ENCODE measurements around the gene CALU. TPM values are rescaled to one million over a fixed set of nuclear protein-coding genes. Genes with fewer than 3 reads are reported as not detected.
A peak's percentile ranks its signal among the peaks of the same experiment; 100 is the strongest.

The CALU gene
- total and polyA plus RNA-seq, 4 experiments from 2014 or later = 18.4 to 24.2 (median 22.0) TPM

- H3K36me3 Mint-ChIP-seq = peaks cover 0 to 9% of the 10 kb centered on the region in 2 donors
Observed at GRCh38 chr7:128792471-128793180, 53.5 kb downstream of the CALU start.

GRCh38 chr7:128793181-128793547 lies 54.0 kb downstream of the CALU start:
- POLR2A ChIA-PET (ENCODE audit: partially characterized antibody) = no interaction called here
- intact Hi-C loops (cut with micrococcal nuclease) = no loop called here
- no peaks in the 10 kb centered on the region for H3K9me3 Mint-ChIP-seq
- H3K9me3 ChIP-seq (ENCODE audit: control insufficient read depth in 1 of 2, low read length in 2 of 2) = no peaks in the 10 kb centered on the region
- H3K27ac Mint-ChIP-seq = peak overlapping the region in 1 of 7 donors; percentile 53
- H3K27ac ChIP-seq (ENCODE audit: low read depth, low read length) = no peak overlapping the region
- H3K27me3 Mint-ChIP-seq = no peaks in the 10 kb centered on the region
- no peak overlapping the region for H3K4me3 ChIP-seq (ENCODE audit: low read length in 2 of 2)
- CTCF ChIA-PET (ENCODE audit: partially characterized antibody) = no interaction called here
- peak overlapping the region in 2 of 8 donors; percentile 32 to 66 for H3K4me3 Mint-ChIP-seq
- peaks cover 15% of the 10 kb centered on the region for H3K4me1 ChIP-seq (ENCODE audit: insufficient read depth, low read length)
- DNase-seq = no peak
- H3K36me3 ChIP-seq (ENCODE audit: insufficient read depth, low read length) = no peaks in the 10 kb centered on the region
- H3K36me3 Mint-ChIP-seq = peaks cover 0 to 9% of the 10 kb centered on the region in 2 donors
- peaks cover 6 to 23% (median 15%) of the 10 kb centered on the region in 4 donors for H3K4me1 Mint-ChIP-seq
- H3K27me3 ChIP-seq (ENCODE audit: insufficient read depth, low read length) = no peaks in the 10 kb centered on the region

More at GRCh38 chr7:128792471-128793180, 53.5 kb downstream of the CALU start:
- no peaks in the 10 kb centered on the region for H3K9me3 Mint-ChIP-seq
- CTCF ChIA-PET (ENCODE audit: partially characterized antibody) = no interaction called here
- Histone ChIP-seq H3K9me3 (ENCODE audit: control insufficient read depth in 1 of 2, low read length in 2 of 2) (no peaks in the 10 kb centered on the region), H3K4me1 (ENCODE audit: insufficient read depth, low read length) (peaks cover 15% of the 10 kb centered on the region), H3K27me3 (ENCODE audit: insufficient read depth, low read length) (no peaks in the 10 kb centered on the region), H3K4me3 (ENCODE audit: low read length in 2 of 2) (no peak overlapping the region), H3K27ac (ENCODE audit: low read depth, low read length) (no peak overlapping the region), H3K36me3 (ENCODE audit: insufficient read depth, low read length) (no peaks in the 10 kb centered on the region)
- no peak for DNase-seq
- intact Hi-C loops (cut with micrococcal nuclease) = no loop called here
- H3K4me3 Mint-ChIP-seq = peak overlapping the region; percentile 26 to 85 (median 60)
- no peaks in the 10 kb centered on the region for H3K27me3 Mint-ChIP-seq
- POLR2A ChIA-PET (ENCODE audit: partially characterized antibody) = interaction anchor here (2.0 kb wide), 1 partner anchor 70 kb away, joined by 8 read pairs; the partner anchor contains the start of gene ATP6V1F
- peaks cover 6 to 23% (median 16%) of the 10 kb centered on the region in 4 donors for H3K4me1 Mint-ChIP-seq
- H3K27ac Mint-ChIP-seq = peak overlapping the region in 4 of 7 donors; percentile 6 to 57 (median 42)

GRCh38 chr7:128794020-128794419 lies 54.9 kb downstream of the CALU start:
- Mint-ChIP-seq H3K4me3 (peak overlapping the region in 2 of 8 donors; percentile 23 to 39), H3K4me1 (peaks cover 6 to 23% (median 15%) of the 10 kb centered on the region in 4 donors), H3K27ac (peak overlapping the region in 3 of 7 donors; percentile 43 to 90 (median 50)), H3K27me3 (no peaks in the 10 kb centered on the region), H3K9me3 (no peaks in the 10 kb centered on the region), H3K36me3 (peaks cover 0 to 9% of the 10 kb centered on the region in 2 donors)
- Histone ChIP-seq H3K27me3 (ENCODE audit: insufficient read depth, low read length) (no peaks in the 10 kb centered on the region), H3K27ac (ENCODE audit: low read depth, low read length) (no peak overlapping the region), H3K36me3 (ENCODE audit: insufficient read depth, low read length) (no peaks in the 10 kb centered on the region), H3K4me1 (ENCODE audit: insufficient read depth, low read length) (peaks cover 15% of the 10 kb centered on the region), H3K9me3 (ENCODE audit: control insufficient read depth in 1 of 2, low read length in 2 of 2) (no peaks in the 10 kb centered on the region), H3K4me3 (ENCODE audit: low read length in 2 of 2) (no peak overlapping the region)
- DNase-seq = peak in 3 of 5 donors; percentile 10 to 15 (median 10)
- POLR2A ChIA-PET (ENCODE audit: partially characterized antibody) = no interaction called here
- CTCF ChIA-PET (ENCODE audit: partially characterized antibody) = interaction anchor here (1.0 kb wide), 1 partner anchor 10 kb away, joined by 3 read pairs; no protein-coding TSS in a partner anchor
- intact Hi-C loops (cut with micrococcal nuclease) = no loop called here

GRCh38 chr7:128794436-128794835 lies 55.3 kb downstream of the CALU start:
- Mint-ChIP-seq H3K27me3 (no peaks in the 10 kb centered on the region), H3K36me3 (peaks cover 0 to 9% of the 10 kb centered on the region in 2 donors), H3K9me3 (no peaks in the 10 kb centered on the region), H3K4me1 (peaks cover 6 to 18% (median 12%) of the 10 kb centered on the region in 4 donors), H3K4me3 (no peak overlapping the region), H3K27ac (peak overlapping the region in 2 of 7 donors; percentile 50 to 90)
- H3K27me3 ChIP-seq (ENCODE audit: insufficient read depth, low read length) = no peaks in the 10 kb centered on the region
- H3K36me3 ChIP-seq (ENCODE audit: insufficient read depth, low read length) = no peaks in the 10 kb centered on the region
- H3K9me3 ChIP-seq (ENCODE audit: control insufficient read depth in 1 of 2, low read length in 2 of 2) = no peaks in the 10 kb centered on the region
- H3K27ac ChIP-seq (ENCODE audit: low read depth, low read length) = no peak overlapping the region
- no peak overlapping the region for H3K4me3 ChIP-seq (ENCODE audit: low read length in 2 of 2)
- peaks cover 15% of the 10 kb centered on the region for H3K4me1 ChIP-seq (ENCODE audit: insufficient read depth, low read length)
- POLR2A ChIA-PET (ENCODE audit: partially characterized antibody) = no interaction called here
- CTCF ChIA-PET (ENCODE audit: partially characterized antibody) = interaction anchor here (1.0 kb wide), 1 partner anchor 10 kb away, joined by 3 read pairs; no protein-coding TSS in a partner anchor
- no peak for DNase-seq
- intact Hi-C loops (cut with micrococcal nuclease) = no loop called here

GRCh38 chr7:128795129-128795528 lies 56.0 kb downstream of the CALU start:
- DNase-seq = no peak
- peaks cover 5 to 11% (median 8%) of the 10 kb centered on the region in 4 donors for H3K4me1 Mint-ChIP-seq
- ChIA-PET POLR2A (ENCODE audit: partially characterized antibody) (no interaction called here), CTCF (ENCODE audit: partially characterized antibody) (interaction anchor here (1.0 kb wide), 1 partner anchor 11 kb away, joined by 3 read pairs; no protein-coding TSS in a partner anchor)
- peaks cover 13% of the 10 kb centered on the region for H3K4me1 ChIP-seq (ENCODE audit: insufficient read depth, low read length)
- no peak overlapping the region for H3K4me3 ChIP-seq (ENCODE audit: low read length in 2 of 2)
- H3K9me3 ChIP-seq (ENCODE audit: control insufficient read depth in 1 of 2, low read length in 2 of 2) = no peaks in the 10 kb centered on the region
- intact Hi-C loops (cut with micrococcal nuclease) = no loop called here
- no peak overlapping the region for H3K27ac ChIP-seq (ENCODE audit: low read depth, low read length)
- H3K36me3 ChIP-seq (ENCODE audit: insufficient read depth, low read length) = no peaks in the 10 kb centered on the region
- no peaks in the 10 kb centered on the region for H3K9me3 Mint-ChIP-seq
- no peaks in the 10 kb centered on the region for H3K27me3 Mint-ChIP-seq
- no peak overlapping the region for H3K4me3 Mint-ChIP-seq
- H3K27me3 ChIP-seq (ENCODE audit: insufficient read depth, low read length) = no peaks in the 10 kb centered on the region
- H3K27ac Mint-ChIP-seq = peak overlapping the region in 1 of 7 donors; percentile 60
- peaks cover 0 to 9% of the 10 kb centered on the region in 2 donors for H3K36me3 Mint-ChIP-seq

GRCh38 chr7:128796327-128796726 lies 57.2 kb downstream of the CALU start:
- peaks cover 9% of the 10 kb centered on the region for H3K4me1 ChIP-seq (ENCODE audit: insufficient read depth, low read length)
- H3K4me3 ChIP-seq (ENCODE audit: low read length in 2 of 2) = no peak overlapping the region
- Mint-ChIP-seq H3K36me3 (peaks cover under 1 to 18% of the 10 kb centered on the region in 2 donors), H3K27me3 (no peaks in the 10 kb centered on the region), H3K4me1 (peaks cover 3 to 7% (median 5%) of the 10 kb centered on the region in 4 donors), H3K9me3 (no peaks in the 10 kb centered on the region), H3K27ac (no peak overlapping the region), H3K4me3 (no peak overlapping the region)
- ChIA-PET POLR2A (ENCODE audit: partially characterized antibody) (no interaction called here), CTCF (ENCODE audit: partially characterized antibody) (no interaction called here)
- H3K27me3 ChIP-seq (ENCODE audit: insufficient read depth, low read length) = no peaks in the 10 kb centered on the region
- H3K27ac ChIP-seq (ENCODE audit: low read depth, low read length) = no peak overlapping the region
- no peak for DNase-seq
- intact Hi-C loops (cut with micrococcal nuclease) = no loop called here
- H3K36me3 ChIP-seq (ENCODE audit: insufficient read depth, low read length) = peaks cover 3% of the 10 kb centered on the region
- H3K9me3 ChIP-seq (ENCODE audit: control insufficient read depth in 1 of 2, low read length in 2 of 2) = no peaks in the 10 kb centered on the region

DNA sequence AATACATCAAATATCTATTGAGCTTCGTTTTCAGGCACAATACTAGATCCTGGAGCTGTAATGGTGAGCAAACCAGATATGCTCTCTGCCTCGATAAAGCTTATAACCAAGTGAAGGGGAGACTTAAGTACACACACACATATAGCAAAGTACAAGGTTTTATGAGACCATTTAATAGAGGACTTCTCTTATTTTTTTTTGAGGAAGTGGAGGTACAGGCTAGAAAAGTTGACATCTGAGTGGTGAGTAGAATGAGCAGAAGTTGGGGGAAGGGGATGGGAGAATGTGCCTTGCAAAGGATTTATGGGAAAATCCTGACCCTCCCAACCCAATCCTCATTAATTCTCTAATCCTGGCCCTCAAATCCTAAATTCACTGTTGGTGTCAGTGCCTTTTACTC lies 60.3 kb downstream of the CALU start:
- Histone ChIP-seq H3K36me3 (ENCODE audit: insufficient read depth, low read length) (peaks cover 6% of the 10 kb centered on the region), H3K27ac (ENCODE audit: low read depth, low read length) (no peak overlapping the region), H3K4me3 (ENCODE audit: low read length in 2 of 2) (no peak overlapping the region), H3K4me1 (ENCODE audit: insufficient read depth, low read length) (no peaks in the 10 kb centered on the region), H3K9me3 (ENCODE audit: control insufficient read depth in 1 of 2, low read length in 2 of 2) (no peaks in the 10 kb centered on the region), H3K27me3 (ENCODE audit: insufficient read depth, low read length) (no peaks in the 10 kb centered on the region)
- CTCF ChIA-PET (ENCODE audit: partially characterized antibody) = interaction anchor here (0.8 kb wide), 1 partner anchor 16 kb away, joined by 3 read pairs; no protein-coding TSS in a partner anchor
- no peaks in the 10 kb centered on the region for H3K9me3 Mint-ChIP-seq
- intact Hi-C loops (cut with micrococcal nuclease) = no loop called here
- POLR2A ChIA-PET (ENCODE audit: partially characterized antibody) = interaction anchor here (1.2 kb wide), 1 partner anchor 84 kb away, joined by 3 read pairs; no protein-coding TSS in a partner anchor
- no peak for DNase-seq
- no peaks in the 10 kb centered on the region for H3K27me3 Mint-ChIP-seq
- H3K4me1 Mint-ChIP-seq = no peaks in the 10 kb centered on the region
- H3K27ac Mint-ChIP-seq = peak overlapping the region in 1 of 7 donors; percentile 10
- peaks cover 4 to 16% of the 10 kb centered on the region in 2 donors for H3K36me3 Mint-ChIP-seq
- no peak overlapping the region for H3K4me3 Mint-ChIP-seq

All from CD4-positive, alpha-beta memory T cell (primary cell).